ENCODE results near the gene LMO2. TPM values are rescaled to one million over a fixed set of nuclear protein-coding genes. Genes with fewer than 3 reads are reported as not detected.

Gene LMO2
- polyA plus RNA-seq, 3 donors: 48.8 to 140 (median 75.8) TPM

DNA sequence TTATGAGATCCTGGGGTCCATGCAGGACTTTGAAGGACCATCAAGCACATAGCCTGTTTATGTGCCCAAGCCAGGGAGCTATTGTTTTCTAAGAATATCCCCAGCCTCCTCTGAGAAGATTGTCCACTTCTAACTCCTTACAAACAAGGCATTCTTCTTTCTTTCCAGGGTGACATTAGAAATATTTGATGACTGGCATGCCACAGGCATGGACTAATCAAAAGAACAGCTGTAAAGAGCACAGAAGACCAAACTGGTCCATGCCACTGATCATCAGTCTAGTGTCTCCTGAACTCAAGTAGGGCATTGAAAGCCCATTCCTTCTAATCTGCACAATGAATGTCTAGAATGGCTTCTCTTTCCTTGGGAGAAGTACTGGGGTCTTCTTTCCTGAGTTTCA, 24.9 kb upstream of the LMO2 start:
- H2AFZ ChIP-seq (ENCODE audit: insufficient read depth, low read depth, low read length, poor library complexity, severe bottlenecking): no peak overlapping the region
- peaks cover 10 to 25% (median 15%) of the 10 kb centered on the region in 7 donors for H3K9me3 Mint-ChIP-seq
- no peak overlapping the region for H3K4me3 Mint-ChIP-seq

GRCh38 chr11:33915526-33915925, 23.6 kb upstream of the LMO2 start:
- peaks cover 0 to 2% (median 1%) of the 10 kb centered on the region in 3 donors for H3K27me3 Mint-ChIP-seq (ENCODE audit: low read depth in 3 of 3)
- Histone ChIP-seq H4K20me1 (ENCODE audit: insufficient read depth, low read length) (no peaks in the 10 kb centered on the region), H3K79me2 (ENCODE audit: insufficient read depth, low read length) (no peaks in the 10 kb centered on the region), H3K4me1 (ENCODE audit: control insufficient read depth in 1 of 2, insufficient read depth in 2 of 2, low read length in 2 of 2) (peaks cover 42 to 56% of the 10 kb centered on the region in 2 donors), H2AFZ (ENCODE audit: insufficient read depth, low read depth, low read length, poor library complexity, severe bottlenecking) (no peak overlapping the region), H3K9me3 (replicated peaks in 1 of 2; ENCODE audit: control insufficient read depth in 1 of 2, insufficient read depth in 1 of 2, low read length in 2 of 2) (peaks cover 8 to 9% of the 10 kb centered on the region in 2 donors), H3K9ac (ENCODE audit: insufficient read depth, low read length, poor library complexity, severe bottlenecking) (no peak overlapping the region), H3K4me3 (replicated peaks in 1 of 3; ENCODE audit: low read depth in 2 of 3, low read length in 3 of 3) (no peak overlapping the region), H3K27ac (ENCODE audit: low read depth in 1 of 2, low read length in 2 of 2) (no peak overlapping the region), H3K4me2 (replicated peaks; ENCODE audit: extremely low read depth, low read length, poor library complexity, severe bottlenecking) (no peak overlapping the region), H3K27me3 (ENCODE audit: control insufficient read depth in 2 of 2, insufficient read depth in 2 of 2, low read length in 2 of 2) (no peaks in the 10 kb centered on the region), H3K36me3 (replicated peaks in 1 of 2; ENCODE audit: control insufficient read depth in 1 of 2, insufficient read depth in 2 of 2, low read length in 2 of 2) (no peaks in the 10 kb centered on the region)
- no peak overlapping the region for H3K27ac Mint-ChIP-seq
- H3K4me1 Mint-ChIP-seq: peaks cover 44% of the 10 kb centered on the region
- no peak for DNase-seq
- WGBS (ENCODE audit: insufficient coverage): 94% methylated on average over 3 of the region's 5 CpGs
- H3K4me3 Mint-ChIP-seq: no peak overlapping the region
- intact Hi-C loops (cut with micrococcal nuclease): no loop called here
- peaks cover 10 to 25% (median 15%) of the 10 kb centered on the region in 7 donors for H3K9me3 Mint-ChIP-seq
- no peak for TF ChIP-seq CTCF (IDR thresholded peaks at IDR 0.05)
- peaks cover 3 to 9% of the 10 kb centered on the region in 2 donors for H3K36me3 Mint-ChIP-seq

More for the DNA sequence above, 24.9 kb upstream of the LMO2 start:
- DNase-seq: no peak
- intact Hi-C loops (cut with micrococcal nuclease): no loop called here
- H3K4me3 ChIP-seq (replicated peaks in 1 of 3; ENCODE audit: low read depth in 2 of 3, low read length in 3 of 3): no peak overlapping the region
- no peak overlapping the region for H3K9ac ChIP-seq (ENCODE audit: insufficient read depth, low read length, poor library complexity, severe bottlenecking)
- H3K27me3 ChIP-seq (ENCODE audit: control insufficient read depth in 2 of 2, insufficient read depth in 2 of 2, low read length in 2 of 2): no peaks in the 10 kb centered on the region
- H3K9me3 ChIP-seq (replicated peaks in 1 of 2; ENCODE audit: control insufficient read depth in 1 of 2, insufficient read depth in 1 of 2, low read length in 2 of 2): peaks cover 8 to 9% of the 10 kb centered on the region in 2 donors
- no peaks in the 10 kb centered on the region for H4K20me1 ChIP-seq (ENCODE audit: insufficient read depth, low read length)
- TF ChIP-seq CTCF (IDR thresholded peaks at IDR 0.05): no peak
- Mint-ChIP-seq H3K4me1 (peaks cover 44% of the 10 kb centered on the region), H3K27me3 (ENCODE audit: low read depth in 3 of 3) (peaks cover 0 to 1% (median 0%) of the 10 kb centered on the region in 3 donors), H3K36me3 (peaks cover 3 to 6% of the 10 kb centered on the region in 2 donors), H3K27ac (no peak overlapping the region)
- H3K4me1 ChIP-seq (ENCODE audit: control insufficient read depth in 1 of 2, insufficient read depth in 2 of 2, low read length in 2 of 2): peaks cover 42 to 56% of the 10 kb centered on the region in 2 donors
- no peak overlapping the region for H3K4me2 ChIP-seq (replicated peaks; ENCODE audit: extremely low read depth, low read length, poor library complexity, severe bottlenecking)
- no peak overlapping the region for H3K27ac ChIP-seq (ENCODE audit: low read depth in 1 of 2, low read length in 2 of 2)
- H3K79me2 ChIP-seq (ENCODE audit: insufficient read depth, low read length): no peaks in the 10 kb centered on the region
- H3K36me3 ChIP-seq (replicated peaks in 1 of 2; ENCODE audit: control insufficient read depth in 1 of 2, insufficient read depth in 2 of 2, low read length in 2 of 2): no peaks in the 10 kb centered on the region

Measured in CD14-positive monocyte (primary cell).